GM21576 (cell line): ENCODE measurements around the gene MGAT5B.
"Not testable (repeated sequence)": the region's sequence is repeated elsewhere in the genome, so short reads cannot be mapped to it uniquely, and the experiment has no call there.

Experiments
- ATAC-seq: cut with Tn5 transposase; IDR thresholded peaks from one replicate; pipeline ENCODE4 v1.9.1; 2021; ENCODE audit warnings: mild to moderate bottlenecking, moderate library complexity; ENCODE audit not compliant: unreplicated experiment

The MGAT5B gene, protein sequence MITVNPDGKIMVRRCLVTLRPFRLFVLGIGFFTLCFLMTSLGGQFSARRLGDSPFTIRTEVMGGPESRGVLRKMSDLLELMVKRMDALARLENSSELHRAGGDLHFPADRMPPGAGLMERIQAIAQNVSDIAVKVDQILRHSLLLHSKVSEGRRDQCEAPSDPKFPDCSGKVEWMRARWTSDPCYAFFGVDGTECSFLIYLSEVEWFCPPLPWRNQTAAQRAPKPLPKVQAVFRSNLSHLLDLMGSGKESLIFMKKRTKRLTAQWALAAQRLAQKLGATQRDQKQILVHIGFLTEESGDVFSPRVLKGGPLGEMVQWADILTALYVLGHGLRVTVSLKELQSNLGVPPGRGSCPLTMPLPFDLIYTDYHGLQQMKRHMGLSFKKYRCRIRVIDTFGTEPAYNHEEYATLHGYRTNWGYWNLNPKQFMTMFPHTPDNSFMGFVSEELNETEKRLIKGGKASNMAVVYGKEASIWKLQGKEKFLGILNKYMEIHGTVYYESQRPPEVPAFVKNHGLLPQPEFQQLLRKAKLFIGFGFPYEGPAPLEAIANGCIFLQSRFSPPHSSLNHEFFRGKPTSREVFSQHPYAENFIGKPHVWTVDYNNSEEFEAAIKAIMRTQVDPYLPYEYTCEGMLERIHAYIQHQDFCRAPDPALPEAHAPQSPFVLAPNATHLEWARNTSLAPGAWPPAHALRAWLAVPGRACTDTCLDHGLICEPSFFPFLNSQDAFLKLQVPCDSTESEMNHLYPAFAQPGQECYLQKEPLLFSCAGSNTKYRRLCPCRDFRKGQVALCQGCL

DNA sequence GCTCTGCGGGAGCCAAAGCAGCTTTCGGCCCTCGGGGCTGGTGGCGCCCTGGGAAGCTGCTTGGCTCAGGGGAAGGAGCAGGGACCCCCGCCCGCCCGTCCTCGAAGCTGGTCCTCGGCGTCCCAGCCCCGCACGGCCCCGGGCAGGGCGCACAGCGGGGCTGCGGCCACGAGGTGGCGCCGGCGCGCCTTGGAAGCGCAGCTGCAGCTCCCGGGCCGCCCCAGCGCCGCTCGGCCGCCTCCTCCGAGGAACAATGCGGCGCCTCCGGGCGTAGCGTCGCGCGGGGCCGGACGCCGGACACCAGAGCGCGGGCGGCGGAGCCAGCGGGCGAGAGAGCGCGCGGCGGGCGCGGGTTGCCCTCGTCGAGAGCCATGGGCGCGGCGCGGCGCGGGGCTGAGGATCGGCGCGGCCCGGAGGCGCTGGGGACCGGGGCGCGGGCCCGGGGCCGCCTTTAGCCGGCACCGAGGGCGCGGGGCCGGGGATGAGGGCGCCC lies at the start of gene MGAT5B:
MGAT5B (plus strand) TSS at position 229 of the 493 bp plus-strand sequence. CDS start 626 bp downstream, outside the sequence.
- no peak for ATAC-seq

DNA sequence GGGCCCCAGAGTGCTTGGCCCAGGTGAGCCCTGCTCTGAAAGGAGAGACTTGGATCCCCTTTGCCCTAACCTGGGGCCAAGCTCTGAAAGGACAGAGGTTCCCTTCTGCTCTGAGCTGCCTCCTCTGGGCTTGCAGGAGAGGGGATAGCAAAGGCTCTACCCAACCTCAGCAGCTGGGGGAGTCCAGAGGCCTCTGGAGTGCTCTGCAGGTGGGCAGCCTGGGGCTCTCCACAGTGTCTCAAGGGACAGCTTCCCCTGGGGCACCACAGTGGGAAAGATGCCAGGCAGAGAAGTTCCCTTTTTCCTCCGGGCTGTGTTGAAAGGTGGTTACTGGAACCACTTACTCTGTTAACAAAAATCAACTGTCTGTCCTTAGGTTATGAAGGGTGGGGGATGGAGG lies 48.2 kb upstream of the MGAT5B start:
- ATAC-seq, result no peak

DNA sequence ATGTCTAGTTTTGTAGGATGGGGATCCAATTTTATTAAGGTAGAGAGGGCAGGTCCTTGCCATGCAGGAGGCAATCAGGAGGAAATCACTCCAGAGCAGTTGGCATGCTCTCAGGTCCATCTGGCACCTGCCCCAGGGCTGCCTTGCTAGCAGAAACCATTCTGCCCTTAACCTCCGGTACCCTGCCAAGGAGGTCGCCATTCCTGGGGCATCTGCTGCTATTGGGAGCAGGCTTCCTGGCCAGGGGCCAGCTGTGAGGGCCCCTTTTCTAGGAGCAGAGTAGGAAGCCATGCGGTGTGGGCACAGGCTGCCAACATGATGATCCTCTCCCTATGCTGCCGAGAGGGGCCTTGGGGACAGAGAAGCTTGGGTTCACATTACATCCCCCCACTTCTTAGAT lies 47.6 kb upstream of the MGAT5B start:
- ATAC-seq, result no peak

DNA sequence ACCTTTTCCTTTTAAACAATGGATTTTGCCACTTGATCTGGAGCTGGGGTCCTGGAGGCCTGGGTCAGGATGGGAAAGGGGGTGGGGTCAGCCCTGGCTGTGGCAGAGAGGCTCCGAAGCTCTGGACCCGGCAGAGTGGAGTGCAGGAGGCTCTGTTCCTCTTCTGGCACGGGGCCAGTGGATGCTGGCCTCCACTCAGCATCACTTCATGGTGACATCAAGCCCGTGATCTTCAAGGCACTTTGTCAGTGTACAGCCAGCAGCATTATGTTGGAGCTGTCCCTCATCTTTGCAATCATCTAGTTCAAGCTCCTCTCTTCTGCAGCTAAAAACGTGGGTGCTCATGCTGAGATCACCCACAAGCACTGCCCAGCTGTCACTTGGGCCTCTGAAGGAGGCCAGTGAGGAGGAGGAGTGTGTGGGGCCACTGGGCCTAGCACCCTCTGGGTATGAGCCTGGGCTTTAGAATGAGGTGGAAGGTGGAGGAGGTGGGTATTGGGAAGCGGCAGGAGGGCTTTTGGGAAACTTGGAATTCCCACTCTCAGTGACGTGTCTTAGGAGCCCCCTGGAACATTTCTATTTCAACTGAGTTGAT lies 45.9 kb upstream of the MGAT5B start:
- ATAC-seq, result no peak

DNA sequence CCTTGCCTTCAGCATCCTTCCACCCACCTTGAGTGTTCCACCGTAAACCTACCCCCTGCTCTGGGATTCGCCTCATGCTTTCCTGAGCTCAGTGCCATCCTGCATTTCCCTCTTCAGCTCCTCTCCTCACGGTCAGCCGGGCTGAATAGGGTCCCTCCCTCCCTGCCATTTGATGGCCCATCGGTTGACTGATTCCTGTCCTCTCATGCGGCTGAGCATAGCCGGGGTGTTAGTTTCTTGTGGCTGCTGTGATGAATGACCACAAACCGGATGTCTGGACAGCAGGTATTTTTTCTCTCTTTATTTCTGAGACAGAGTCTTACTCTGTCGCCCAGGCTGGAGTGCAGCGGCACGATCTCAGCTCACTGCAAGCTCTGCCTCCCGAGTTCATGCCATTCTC lies 44.1 kb upstream of the MGAT5B start:
- ATAC-seq, result no peak

DNA sequence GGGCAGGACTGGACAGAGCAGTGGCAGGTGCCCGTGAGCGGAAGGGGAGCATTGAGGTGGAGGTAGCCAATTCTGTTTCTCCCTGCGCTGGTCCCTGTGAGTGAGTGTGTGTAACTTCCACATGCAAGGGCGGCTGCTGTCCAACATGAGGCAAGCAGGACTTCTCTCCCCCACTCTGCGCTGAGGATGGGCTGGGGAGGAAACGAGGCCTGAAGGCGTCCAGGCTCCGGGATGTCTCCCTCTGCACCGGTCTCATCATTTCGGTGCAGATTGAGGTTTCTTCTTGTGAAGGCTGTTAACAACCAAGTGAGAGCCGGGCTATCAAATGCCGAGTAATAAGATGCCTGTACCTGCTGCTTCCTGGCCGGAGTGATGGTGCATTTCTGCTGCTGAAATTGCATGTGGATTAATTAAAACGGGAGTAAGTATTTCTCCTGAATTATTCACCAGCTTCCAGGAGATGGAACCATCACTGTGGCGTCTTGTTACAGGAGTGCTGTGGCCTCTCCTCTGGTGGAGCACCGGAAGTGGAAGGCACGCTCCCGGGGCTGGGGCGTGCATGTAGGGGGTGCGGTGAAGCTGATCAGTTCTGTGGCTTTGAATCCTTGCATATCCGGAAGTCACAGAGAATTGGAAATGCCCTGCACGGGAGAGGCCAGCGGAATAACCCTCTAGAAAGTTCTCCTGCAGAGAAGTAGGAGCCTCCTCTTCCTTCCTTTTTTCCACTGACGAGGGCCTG lies 41.7 kb upstream of the MGAT5B start:
- ATAC-seq, result no peak

DNA sequence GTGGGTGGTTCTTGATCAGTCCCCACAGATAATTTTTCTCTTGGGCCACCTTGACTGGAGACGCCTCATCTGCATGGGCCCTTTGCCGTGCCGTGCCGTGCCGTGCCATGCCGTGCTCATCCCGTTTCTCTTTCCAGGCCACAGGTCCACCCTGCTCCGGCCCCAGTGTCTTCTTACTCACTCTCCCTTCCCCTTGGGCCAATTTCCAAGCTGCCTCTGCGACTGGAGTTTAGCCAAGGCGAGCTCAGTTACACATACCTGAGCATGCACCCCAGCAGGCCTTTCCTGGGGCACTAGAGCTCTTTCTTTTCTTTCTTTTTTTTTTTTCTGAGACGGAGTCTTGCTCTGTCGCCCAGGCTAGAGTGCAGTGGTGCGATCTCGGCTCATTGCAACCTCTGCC lies 40.5 kb upstream of the MGAT5B start:
- ATAC-seq, result no peak

DNA sequence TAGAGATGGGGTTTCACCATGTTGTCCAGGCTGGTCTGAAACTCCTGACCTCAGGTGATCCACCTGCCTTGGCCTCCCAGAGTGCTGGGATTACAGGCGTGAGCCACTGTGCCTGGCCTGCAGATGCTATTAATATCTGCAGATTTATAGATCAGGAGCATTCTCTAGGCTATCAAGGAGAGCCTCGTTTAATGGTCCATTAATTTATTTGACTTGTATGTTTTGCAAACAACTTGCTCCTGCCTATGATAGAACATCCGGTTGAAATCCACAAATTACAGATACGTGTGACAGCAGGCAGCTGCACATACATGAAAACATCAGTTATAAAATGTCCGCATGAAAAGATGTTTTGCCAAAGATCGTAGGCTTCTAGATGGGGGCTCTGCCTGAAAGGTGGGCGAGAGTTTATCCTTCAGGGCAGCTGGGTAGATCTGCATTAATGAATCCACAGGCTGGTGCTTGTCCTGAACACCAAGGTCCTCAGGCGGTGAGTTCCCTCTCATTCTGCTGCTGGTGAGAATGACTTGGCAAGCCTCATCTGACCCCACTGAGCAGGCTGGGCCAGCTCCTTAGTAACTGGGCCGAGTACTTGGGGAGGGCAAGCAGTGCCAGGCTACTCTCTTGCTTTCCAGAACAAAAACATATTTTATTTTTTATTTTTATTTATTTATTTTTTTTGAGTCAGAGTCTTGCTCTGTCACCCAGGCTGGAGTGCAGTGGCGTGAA lies 37.1 kb upstream of the MGAT5B start:
- ATAC-seq, result no peak

DNA sequence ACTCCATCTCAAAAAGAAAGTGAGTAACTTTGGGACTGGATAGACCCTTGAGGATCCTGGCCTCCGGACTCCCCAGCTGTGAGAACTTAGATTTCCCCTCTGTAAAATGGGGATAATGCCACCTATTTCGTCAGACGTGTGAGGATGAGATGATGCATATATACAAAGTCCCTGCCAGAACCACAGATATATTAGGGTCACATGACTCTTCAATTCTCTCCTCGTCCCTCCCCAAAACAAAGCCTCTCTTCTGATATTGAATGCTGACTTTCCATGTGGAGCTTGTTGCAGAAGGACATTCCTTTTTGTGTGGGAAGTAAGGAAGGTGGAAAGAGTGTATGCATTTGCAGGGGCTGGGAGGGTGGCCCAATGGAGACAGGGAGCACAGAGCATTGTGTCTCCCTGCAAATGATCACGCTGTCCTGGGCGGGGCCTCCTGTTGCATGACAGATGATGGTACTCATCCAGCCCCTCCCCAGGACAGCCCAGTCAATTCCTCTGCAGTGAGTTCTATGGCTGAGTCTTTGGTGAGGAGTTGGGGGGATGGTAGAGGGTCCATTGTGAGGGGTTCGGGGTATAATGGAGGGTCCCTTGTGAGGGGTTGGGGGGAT lies 35.1 kb upstream of the MGAT5B start:
- no peak for ATAC-seq

DNA sequence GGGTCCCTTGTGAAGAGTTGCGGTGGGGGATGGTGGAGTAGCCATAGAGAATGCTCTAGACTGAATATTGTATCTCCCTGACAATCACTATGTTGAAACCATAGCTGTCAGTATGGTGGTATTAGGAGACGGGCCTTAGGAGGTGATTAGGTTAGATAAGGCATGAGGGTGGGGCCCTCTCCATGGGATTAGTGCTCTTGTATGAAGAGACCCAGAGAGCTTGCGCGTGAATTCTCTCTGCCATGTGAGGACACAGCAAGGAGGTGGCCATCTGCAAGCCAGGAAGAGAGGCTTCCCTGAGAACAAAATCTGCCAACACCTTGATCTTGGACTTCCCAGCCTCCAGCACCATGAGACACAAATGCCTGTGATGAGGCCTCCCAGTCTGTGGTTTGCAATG lies 34.5 kb upstream of the MGAT5B start:
- no peak for ATAC-seq

DNA sequence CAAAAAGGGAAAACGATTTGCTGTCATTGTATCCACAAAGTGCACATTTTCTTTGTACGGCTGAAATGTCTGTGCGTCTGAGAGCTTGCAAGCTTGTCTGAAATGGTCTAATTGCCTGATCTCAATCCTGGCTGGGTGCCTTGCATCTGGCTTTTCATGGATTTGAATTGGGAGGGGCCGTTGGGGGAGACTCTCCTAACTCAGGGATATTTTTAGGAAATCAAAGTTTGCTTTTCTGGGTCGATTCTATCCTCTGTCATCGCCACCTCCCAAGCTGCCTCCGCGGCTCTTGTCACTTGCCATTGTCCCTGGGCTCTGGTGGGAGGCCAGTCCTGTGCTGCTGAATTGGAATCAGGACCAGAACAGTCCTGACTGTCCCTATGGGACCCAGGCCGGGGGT lies 33.3 kb upstream of the MGAT5B start:
- no peak for ATAC-seq

DNA sequence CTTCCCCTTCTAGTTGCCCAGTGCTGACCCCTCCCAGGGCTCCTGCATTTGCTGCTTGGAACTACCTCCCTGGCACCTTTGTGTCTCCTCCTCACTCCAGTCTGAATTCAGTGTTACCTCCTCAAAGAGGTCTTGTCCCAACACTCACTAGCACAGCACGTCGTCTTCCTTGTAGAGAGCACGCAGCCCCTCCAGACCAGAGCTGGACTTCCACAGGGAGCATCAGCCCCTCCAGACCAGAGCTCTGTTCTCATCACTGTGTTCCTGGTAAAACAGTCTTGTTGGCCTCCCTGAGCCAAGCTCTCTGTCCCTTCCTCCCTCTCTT lies 27.8 kb upstream of the MGAT5B start:
- ATAC-seq, result no peak

DNA sequence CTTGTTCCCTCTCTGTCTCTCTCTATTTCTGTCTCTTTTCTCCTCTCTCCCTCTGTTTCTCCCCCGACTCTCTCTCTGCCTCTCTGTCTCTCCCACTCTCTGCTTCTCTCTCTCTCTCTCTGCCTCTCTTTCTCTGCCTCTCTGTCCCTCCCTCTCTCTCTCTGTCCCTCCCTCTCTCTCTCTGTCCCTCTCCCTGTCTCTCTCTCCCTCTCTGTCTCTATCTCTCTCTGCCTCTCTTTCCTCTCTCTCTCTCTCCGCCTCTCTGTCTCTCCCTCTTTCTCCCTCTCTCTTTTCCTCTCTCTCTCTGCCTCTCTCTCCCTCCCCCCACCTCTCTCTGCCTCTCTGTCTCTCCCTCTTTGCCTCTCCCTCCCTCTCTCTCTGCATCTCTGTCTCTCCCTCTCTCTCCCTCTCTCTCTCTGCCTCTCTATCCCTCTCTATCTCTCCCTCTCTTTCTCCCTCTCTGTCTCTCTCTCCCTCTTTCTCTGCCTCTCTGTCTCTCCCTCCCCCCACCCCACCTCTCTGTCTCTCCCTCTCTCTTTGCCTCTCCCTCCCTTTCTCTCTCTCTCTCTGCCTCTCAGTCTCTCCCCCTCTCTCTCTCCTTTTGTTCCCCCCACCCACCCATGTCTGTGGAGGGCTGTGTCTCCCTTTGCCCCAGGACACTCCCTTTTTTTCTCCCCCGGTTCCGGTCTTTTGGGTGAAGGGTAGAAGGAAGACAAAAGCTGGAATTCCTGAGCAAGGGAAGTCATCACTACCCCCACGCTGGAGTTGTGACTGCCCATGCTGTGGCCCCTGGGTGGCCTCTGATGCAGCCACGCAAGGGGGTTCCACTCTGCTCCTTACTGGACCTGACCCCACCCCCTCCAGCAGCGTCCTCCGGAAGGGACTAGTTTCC lies 27.1 kb upstream of the MGAT5B start:
- ATAC-seq, result no peak

DNA sequence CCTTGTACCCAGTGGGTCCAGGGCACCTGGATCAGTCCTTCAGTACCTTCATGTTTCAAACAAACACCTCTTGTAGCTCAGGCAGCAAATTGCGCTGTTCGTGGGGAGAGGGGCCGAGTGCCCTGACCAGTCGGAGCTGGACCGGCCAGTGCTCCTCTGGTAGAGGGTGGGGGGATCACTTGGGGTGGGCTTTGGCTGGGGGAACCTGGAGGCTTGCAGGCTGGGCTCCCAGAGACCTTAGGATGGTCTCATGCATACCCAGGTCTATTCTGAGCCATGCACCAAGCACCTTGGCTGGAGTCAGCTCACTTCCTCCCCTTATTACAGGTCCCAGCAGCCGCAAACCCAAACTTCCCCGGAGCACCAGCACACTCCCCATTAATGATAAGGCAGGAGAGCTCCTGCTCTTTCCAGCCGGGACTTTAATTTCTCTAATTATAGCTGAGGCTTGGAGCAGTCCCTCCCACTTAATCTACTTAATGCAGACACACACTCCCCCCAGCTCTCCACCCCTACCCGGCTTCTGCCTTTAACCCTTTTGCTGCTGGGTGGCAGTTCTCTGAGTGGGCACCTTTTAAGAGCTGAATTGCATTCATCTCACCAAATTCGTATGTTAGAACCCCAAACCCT lies 26.3 kb upstream of the MGAT5B start:
- ATAC-seq, result no peak

DNA sequence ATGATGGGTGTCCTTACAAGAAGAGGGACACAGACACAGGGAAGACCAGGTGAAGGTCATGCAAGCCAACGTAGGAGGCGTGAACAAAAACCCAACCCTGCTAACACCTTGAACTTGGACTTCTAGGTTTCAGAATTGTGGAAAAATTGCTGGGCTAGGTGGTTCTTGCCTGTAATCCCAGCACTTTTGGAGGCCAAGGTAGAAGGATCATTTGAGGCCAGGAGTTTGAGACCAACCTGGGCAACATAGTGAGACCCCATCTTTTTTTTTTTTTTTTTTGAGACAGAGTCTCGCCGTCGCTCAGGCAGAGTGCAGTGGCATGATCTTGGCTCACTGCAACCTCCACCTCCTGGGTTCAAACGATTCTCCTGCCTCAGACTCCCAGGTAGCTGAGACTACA lies 25.1 kb upstream of the MGAT5B start:
- not testable (repeated sequence) for ATAC-seq

DNA sequence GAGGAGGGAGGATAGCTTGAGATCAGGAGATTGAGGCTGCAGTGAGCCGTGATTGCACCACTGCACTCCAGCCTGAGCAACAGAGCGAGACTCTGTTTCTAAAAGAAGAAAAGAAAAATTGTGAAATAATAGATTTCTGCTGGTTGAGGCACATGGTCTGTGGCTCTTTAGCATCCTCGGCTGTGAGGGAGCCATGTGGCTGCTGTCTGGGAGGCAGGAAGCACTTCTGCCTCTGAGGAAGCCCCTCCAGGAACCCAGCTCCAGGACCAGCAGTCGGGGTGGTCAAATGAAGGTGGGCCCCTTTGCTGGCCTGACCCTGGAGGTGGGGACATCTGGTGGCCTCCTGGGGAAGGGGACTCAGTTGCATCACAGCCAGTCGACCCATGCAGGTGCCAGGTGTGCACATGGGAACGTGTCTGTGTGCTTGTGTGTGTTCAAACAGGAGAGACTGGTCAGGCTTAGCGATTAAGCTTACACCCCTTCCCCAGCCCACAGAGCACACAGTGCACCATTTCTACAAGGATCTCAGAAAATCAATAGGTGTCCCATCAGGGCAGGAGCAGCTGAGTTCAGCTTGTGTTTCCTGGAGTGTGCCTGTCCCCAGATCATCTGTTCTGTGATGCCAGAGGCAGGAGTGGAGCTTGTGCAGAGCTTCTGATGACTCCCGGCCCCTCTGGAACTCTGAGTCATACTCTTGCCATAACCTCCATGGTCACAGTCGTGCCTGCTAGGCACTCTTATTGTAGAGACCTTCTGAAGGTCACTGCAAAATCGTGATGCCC lies 24.3 kb upstream of the MGAT5B start:
- no peak for ATAC-seq

DNA sequence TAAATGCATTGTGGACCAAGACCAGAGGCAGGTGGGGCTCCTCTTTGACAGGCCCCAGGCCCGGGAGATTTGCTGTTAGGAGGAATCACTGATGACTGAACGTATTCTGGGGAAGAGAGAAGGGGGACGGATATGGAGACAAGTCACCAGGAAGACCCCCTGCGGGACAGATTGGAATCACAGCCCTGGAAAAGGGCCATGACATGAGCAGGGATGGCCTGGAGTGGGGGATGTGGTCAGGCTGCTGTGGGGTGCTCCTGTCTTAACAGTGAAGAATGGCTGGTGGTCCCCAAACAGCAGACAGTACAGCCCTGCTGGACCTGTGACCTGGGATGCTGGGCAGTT lies 23.7 kb upstream of the MGAT5B start:
- no peak for ATAC-seq

DNA sequence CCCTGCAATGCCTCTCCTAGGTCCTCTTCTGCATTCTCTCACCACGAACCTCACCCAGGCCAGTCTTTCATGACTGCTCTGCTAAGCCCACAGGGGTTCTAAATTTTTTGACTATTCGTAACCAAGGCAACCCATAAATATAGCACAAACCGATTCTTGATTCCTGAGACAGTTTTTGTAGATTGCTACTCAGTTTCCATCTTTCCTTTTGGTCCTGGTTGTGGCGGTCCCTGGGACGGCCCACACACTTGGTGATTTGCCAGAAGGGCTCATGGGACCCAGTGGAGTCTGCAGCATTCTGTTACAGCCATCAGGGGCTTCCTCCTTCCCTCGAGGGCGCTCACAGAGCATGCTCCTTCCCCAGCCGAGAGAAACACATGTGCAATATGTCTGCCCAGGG lies 23.4 kb upstream of the MGAT5B start:
- no peak for ATAC-seq
